Measurements from ENCODE around the gene AFF4. TPM values are rescaled to one million over a fixed set of nuclear protein-coding genes. Genes with fewer than 3 reads are reported as not detected.

AFF4 gene
- total RNA-seq, 2 donors from 2014 or later, result 78.2 to 90.3 TPM

- intact Hi-C loops (cut with DNase I), result no loop called here
- DNase-seq (ENCODE audit: low spot score), result no peak
Observed at GRCh38 chr5:132836852-132837251, 126.6 kb downstream of the AFF4 start.

- DNase-seq (ENCODE audit: low spot score), result no peak
- intact Hi-C loops (cut with DNase I), result no loop called here
Observed at GRCh38 chr5:132834057-132834456, 129.4 kb downstream of the AFF4 start.

GRCh38 chr5:132832612-132833011 lies 130.8 kb downstream of the AFF4 start:
- intact Hi-C loops (cut with DNase I), result no loop called here
- DNase-seq (ENCODE audit: low spot score), result no peak

GRCh38 chr5:132831095-132831860 lies 132.2 kb downstream of the AFF4 start:
- no peak for DNase-seq (ENCODE audit: low spot score)
- intact Hi-C loops (cut with DNase I), result no loop called here

DNA sequence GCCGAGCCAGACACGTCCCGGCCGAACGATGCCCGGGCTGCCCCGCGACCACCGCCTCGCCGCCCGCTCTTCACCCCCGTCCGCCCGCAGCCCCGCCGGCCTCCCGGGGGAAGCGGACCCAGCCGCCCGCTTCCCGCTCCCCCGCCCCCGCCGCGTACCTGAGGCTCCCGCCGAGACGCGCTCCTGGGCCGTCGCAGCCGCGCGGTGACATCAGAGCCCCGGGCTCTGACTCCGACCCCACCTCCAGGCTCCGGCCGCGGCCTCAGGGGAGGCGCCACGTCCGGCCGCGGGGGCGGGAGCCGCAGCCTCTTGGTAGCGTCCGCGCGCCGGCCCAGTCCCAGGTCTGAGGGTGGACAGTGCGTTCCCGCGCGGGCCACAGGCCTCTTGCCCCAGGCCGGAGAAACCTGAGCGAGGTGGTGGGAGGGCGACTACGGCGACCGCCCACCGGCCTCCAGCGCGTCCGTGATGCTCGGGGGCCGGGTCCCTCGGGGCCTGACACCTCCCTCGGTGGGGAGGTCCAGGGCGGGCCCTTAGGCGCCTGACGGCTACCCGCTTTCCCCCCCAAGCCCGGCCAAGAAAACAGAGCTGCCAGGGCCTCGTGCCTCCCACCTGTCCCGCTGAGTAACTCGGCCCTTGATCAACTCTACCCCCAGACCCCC lies 132.9 kb downstream of the AFF4 start, which contains the start of gene SHROOM1:
SHROOM1 (minus strand) TSS at position 212 of the 659 bp plus-strand sequence. CDS start 4,507 bp downstream, outside the sequence.
- DNase-seq (ENCODE audit: low spot score), result peak; percentile 88
- intact Hi-C loops (cut with DNase I), result no loop called here

- intact Hi-C loops (cut with DNase I), result loop anchor here in 1 of 2 donors (10.0 kb wide), 1 partner anchor 305 kb away; no protein-coding TSS in a partner anchor
Observed at GRCh38 chr5:132829742-132830435, 133.5 kb downstream of the AFF4 start.

GRCh38 chr5:132828846-132829494 lies 134.5 kb downstream of the AFF4 start:
- intact Hi-C loops (cut with DNase I), result loop anchor here in 1 of 2 donors (10.0 kb wide), 1 partner anchor 304 kb away; no protein-coding TSS in a partner anchor
- DNase-seq (ENCODE audit: low spot score), result no peak

More at GRCh38 chr5:132829742-132830435, 133.5 kb downstream of the AFF4 start:
- peak; percentile 93 for DNase-seq (ENCODE audit: low spot score)

DNA sequence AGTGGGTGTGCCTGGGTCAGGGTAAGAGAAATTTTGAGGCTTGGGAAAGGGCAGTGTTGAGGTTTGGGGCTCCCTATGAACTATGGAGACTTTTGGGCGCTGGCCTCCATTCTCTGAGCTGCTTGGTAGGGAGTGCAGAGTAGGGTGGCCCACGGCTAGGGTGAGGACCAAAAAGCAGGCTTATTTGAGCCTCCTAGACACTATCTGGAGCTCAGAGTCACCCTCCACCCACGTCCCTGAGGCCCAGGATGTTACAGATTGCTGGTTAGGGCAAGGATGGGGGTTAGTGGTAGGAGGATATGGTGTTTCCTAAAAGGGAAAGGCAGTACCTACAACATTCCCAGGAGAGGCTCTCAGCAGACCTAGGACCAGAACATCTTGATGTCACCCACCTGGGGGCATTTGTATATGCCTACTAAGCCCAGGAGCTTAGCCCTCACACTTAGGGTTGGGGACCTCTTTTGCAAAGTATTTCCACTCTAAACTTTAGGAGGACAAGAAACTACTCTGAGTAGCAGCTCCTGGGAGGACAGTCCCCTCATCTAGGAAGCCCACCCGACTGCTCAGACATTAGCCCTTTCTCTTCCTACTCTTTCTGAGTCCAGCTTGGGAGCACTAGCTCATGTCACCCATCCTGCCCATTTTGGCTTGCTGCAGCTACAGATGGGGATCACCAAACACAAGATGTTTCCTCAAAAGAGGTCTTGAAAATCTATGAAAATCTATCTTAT lies 135.3 kb downstream of the AFF4 start:
- DNase-seq (ENCODE audit: low spot score), result no peak
- intact Hi-C loops (cut with DNase I), result loop anchor here in 1 of 2 donors (10.0 kb wide), 1 partner anchor 303 kb away; no protein-coding TSS in a partner anchor

GRCh38 chr5:132826424-132827082 lies 136.9 kb downstream of the AFF4 start:
- no peak for DNase-seq (ENCODE audit: low spot score)
- intact Hi-C loops (cut with DNase I), result loop anchor here in 1 of 2 donors (10.0 kb wide), 1 partner anchor 302 kb away; no protein-coding TSS in a partner anchor

GRCh38 chr5:132825834-132826391 lies 137.5 kb downstream of the AFF4 start:
- intact Hi-C loops (cut with DNase I), result loop anchor here in 1 of 2 donors (10.0 kb wide), 1 partner anchor 301 kb away; no protein-coding TSS in a partner anchor

More at GRCh38 chr5:132825834-132826391, 137.5 kb downstream of the AFF4 start:
- no peak for DNase-seq (ENCODE audit: low spot score)

Other genes with a start within 250 kb of the AFF4 start
- 10 to 100 TPM in 1 of 2 donors, 1 to 10 TPM in 1; 7.5 to 10.0 TPM for gene KIF3A, start 226.1 kb downstream of the AFF4 start, total RNA-seq
- not detected for gene CCNI2, start 216.2 kb downstream of the AFF4 start, total RNA-seq
- gene SEPTIN8, start 186.4 kb downstream of the AFF4 start, total RNA-seq, result 10 to 100 TPM; 42.9 to 54.8 TPM
- not detected for gene SOWAHA, start 150.3 kb downstream of the AFF4 start, total RNA-seq
- 1 to 10 TPM; 5.2 to 6.8 TPM for gene SHROOM1, start 133.0 kb downstream of the AFF4 start, total RNA-seq
- gene GDF9, start 97.2 kb downstream of the AFF4 start, total RNA-seq, result under 1 TPM; 0.33 to 0.51 TPM
- gene UQCRQ, start 97.0 kb downstream of the AFF4 start, total RNA-seq, result 100 to 1,000 TPM; 364 to 379 TPM
- gene LEAP2, start 90.0 kb downstream of the AFF4 start, total RNA-seq, result under 1 TPM; 0.48 to 0.69 TPM
- 10 to 100 TPM; 14.8 to 19.0 TPM for gene ZCCHC10, start 62.9 kb upstream of the AFF4 start, total RNA-seq
- 10 to 100 TPM; 70.4 to 89.8 TPM for gene HSPA4, start 88.4 kb upstream of the AFF4 start, total RNA-seq